Mesenchymal stem cell (in vitro differentiated cells and primary cell): ENCODE data around the gene PRR36.

Source experiments
- DNase-seq: peaks from one replicate; pipeline ENCODE4 v3.0.0-alpha.2; 2013
- H2AFZ ChIP-seq: one replicate; pipeline ENCODE4 v1.6.1; 2013; ENCODE audit warnings: low read depth, mild to moderate bottlenecking, control low read depth, inconsistent platforms, low read length, moderate library complexity
- H2AK5ac ChIP-seq: 2 replicates; pipeline ENCODE4 v1.6.1; 2013; ENCODE audit warnings: low read length, moderate library complexity, mild to moderate bottlenecking, inconsistent platforms; ENCODE audit not compliant: severe bottlenecking
- H2BK120ac ChIP-seq: one replicate; pipeline ENCODE4 v1.6.1; 2013; ENCODE audit warnings: low read depth, mild to moderate bottlenecking, inconsistent platforms, low read length, moderate library complexity
- H2BK12ac ChIP-seq, 2 experiments: one replicate each; pipeline ENCODE4 v1.6.1; 2013; ENCODE audit warnings: inconsistent platforms in 2 of 2, low read length in 2 of 2, mild to moderate bottlenecking in 2 of 2, moderate library complexity in 2 of 2, control low read depth in 1 of 2
- H2BK15ac ChIP-seq: one replicate; pipeline ENCODE4 v1.6.1; 2013; ENCODE audit warnings: mild to moderate bottlenecking, low read depth, inconsistent platforms; ENCODE audit not compliant: poor library complexity, severe bottlenecking
- H2BK5ac ChIP-seq: 2 replicates; pipeline ENCODE4 v1.6.1; 2013; ENCODE audit warnings: low read depth, mild to moderate bottlenecking, low read length, control low read depth, inconsistent platforms; ENCODE audit not compliant: poor library complexity, severe bottlenecking
- H3K14ac ChIP-seq, 2 experiments: one replicate each; pipeline ENCODE4 v1.6.1; 2013; ENCODE audit warnings: inconsistent platforms in 2 of 2, low read length in 2 of 2, control low read depth in 1 of 2, mild to moderate bottlenecking in 1 of 2, moderate library complexity in 1 of 2
- H3K18ac ChIP-seq, 2 experiments: one replicate each; pipeline ENCODE4 v1.6.1; 2013; ENCODE audit warnings: inconsistent platforms in 2 of 2, low read length in 2 of 2, control low read depth in 1 of 2, low read depth in 1 of 2, mild to moderate bottlenecking in 1 of 2
- H3K23ac ChIP-seq, 2 experiments: one replicate each; pipeline ENCODE4 v1.6.1; 2013; ENCODE audit warnings: inconsistent platforms in 2 of 2, low read length in 2 of 2, mild to moderate bottlenecking in 2 of 2, moderate library complexity in 2 of 2, control low read depth in 1 of 2
- H3K27ac ChIP-seq: 2 replicates; pipeline ENCODE4 v1.5.1; 2013; ENCODE audit warnings: mild to moderate bottlenecking, moderate library complexity, low read length, control low read depth, inconsistent platforms; ENCODE audit not compliant: poor library complexity, severe bottlenecking
- H3K27me3 ChIP-seq, 2 experiments: 2 replicates each; pipeline versions ENCODE4 v1.6.1 to v1.7.0; 2013; ENCODE audit warnings: low read length in 2 of 2, mild to moderate bottlenecking in 2 of 2, moderate library complexity in 2 of 2, control low read depth in 1 of 2, inconsistent platforms in 1 of 2; ENCODE audit not compliant: control insufficient read depth in 1 of 2, insufficient read depth in 1 of 2
- H3K36me3 ChIP-seq, 2 experiments: 2 replicates each; pipeline versions ENCODE4 v1.6.1 to v1.7.0; 2013; ENCODE audit warnings: low read length in 2 of 2, control low read depth in 1 of 2, inconsistent platforms in 1 of 2, low read depth in 1 of 2, mild to moderate bottlenecking in 1 of 2; ENCODE audit not compliant: insufficient read depth in 2 of 2, control insufficient read depth in 1 of 2
- H3K4ac ChIP-seq, 2 experiments: one replicate each; pipeline ENCODE4 v1.6.1; 2013; ENCODE audit warnings: inconsistent platforms in 2 of 2, low read length in 2 of 2, mild to moderate bottlenecking in 2 of 2, moderate library complexity in 2 of 2, control low read depth in 1 of 2, low read depth in 1 of 2
- H3K4me1 ChIP-seq: 2 replicates; pipeline ENCODE4 v1.6.1; 2013; ENCODE audit warnings: low read depth, low read length, control low read depth; ENCODE audit not compliant: control insufficient read depth, insufficient read depth
- H3K4me2 ChIP-seq: 2 replicates; pipeline ENCODE4 v1.6.1; 2013; ENCODE audit warnings: low read length, mild to moderate bottlenecking, inconsistent platforms; ENCODE audit not compliant: poor library complexity, severe bottlenecking
- H3K4me3 ChIP-seq, 2 experiments: 2 replicates each; pipeline versions ENCODE4 v1.5.1 to v1.7.0; 2013; ENCODE audit warnings: low read length in 2 of 2, mild to moderate bottlenecking in 2 of 2, control low read depth in 1 of 2, low read depth in 1 of 2; ENCODE audit not compliant: insufficient read depth in 1 of 2
- H3K79me1 ChIP-seq: replicated peaks from 2 replicates; pipeline ENCODE4 v1.6.1; 2013; ENCODE audit warnings: mild to moderate bottlenecking, control low read depth, low read length, inconsistent platforms; ENCODE audit not compliant: poor library complexity, severe bottlenecking
- H3K9ac ChIP-seq: 2 replicates; pipeline ENCODE4 v1.7.0; 2013; ENCODE audit warnings: mild to moderate bottlenecking, low read length, moderate library complexity
- H3K9me3 ChIP-seq: 2 replicates; pipeline ENCODE4 v1.7.0; 2013; ENCODE audit warnings: mild to moderate bottlenecking, low read length; ENCODE audit not compliant: control insufficient read depth
- H4K8ac ChIP-seq: one replicate; pipeline ENCODE4 v1.6.1; 2013; ENCODE audit warnings: inconsistent platforms, mild to moderate bottlenecking, low read length, moderate library complexity
- H4K91ac ChIP-seq: one replicate; pipeline ENCODE4 v1.6.1; 2013; ENCODE audit warnings: mild to moderate bottlenecking, low read length, inconsistent platforms
- WGBS: methylation state at CpG from one replicate; pipeline ENCODE4 v1.1.7; 2013; ENCODE audit warnings: mixed read lengths; 5-methylcytosine and 5-hydroxymethylcytosine counted together

Gene PRR36

GRCh38 chr19:7902796-7903243, 28.6 kb upstream of the PRR36 start:
- H2BK12ac ChIP-seq = peak overlapping the region in 1 of 2 experiments; percentile 11

GRCh38 chr19:7901337-7901736, 27.1 kb upstream of the PRR36 start:
- H3K4me3 ChIP-seq = no peak overlapping the region
- peaks cover 21 to 47% of the 10 kb centered on the region in 2 experiments for H3K36me3 ChIP-seq
- WGBS = 97% methylated on average over 7 of the region's 7 CpGs
- no peak overlapping the region for H3K27ac ChIP-seq
- H4K91ac ChIP-seq = no peak overlapping the region
- DNase-seq = no peak
- no peak overlapping the region for H2AK5ac ChIP-seq
- peaks cover 27% of the 10 kb centered on the region for H3K4me1 ChIP-seq
- no peak overlapping the region for H3K23ac ChIP-seq
- H3K79me1 ChIP-seq = peaks cover 30% of the 10 kb centered on the region
- no peak overlapping the region for H3K4ac ChIP-seq
- H3K4me2 ChIP-seq = no peak overlapping the region
- H2BK5ac ChIP-seq = no peak overlapping the region
- no peak overlapping the region for H3K9ac ChIP-seq
- no peak overlapping the region for H4K8ac ChIP-seq
- H3K9me3 ChIP-seq = no peaks in the 10 kb centered on the region
- no peak overlapping the region for H2AFZ ChIP-seq
- no peak overlapping the region for H2BK120ac ChIP-seq
- H3K27me3 ChIP-seq = no peaks in the 10 kb centered on the region
- no peak overlapping the region for H3K18ac ChIP-seq
- no peak overlapping the region for H3K14ac ChIP-seq
- no peak overlapping the region for H2BK12ac ChIP-seq
- no peak overlapping the region for H2BK15ac ChIP-seq

More at GRCh38 chr19:7902796-7903243, 28.6 kb upstream of the PRR36 start:
- peak overlapping the region; percentile 93 for H3K4me2 ChIP-seq
- peak overlapping the region; percentile 65 to 90 for H3K4me3 ChIP-seq
- H4K8ac ChIP-seq = peak overlapping the region; percentile 97
- H3K9me3 ChIP-seq = no peaks in the 10 kb centered on the region
- DNase-seq = no peak
- H2AK5ac ChIP-seq = peak overlapping the region; percentile 97
- H3K27ac ChIP-seq = peak overlapping the region; percentile 80
- no peaks in the 10 kb centered on the region for H3K27me3 ChIP-seq
- H3K79me1 ChIP-seq = peaks cover 38% of the 10 kb centered on the region
- peak overlapping the region; percentile 61 for H2BK120ac ChIP-seq
- H3K36me3 ChIP-seq = peaks cover 26 to 53% of the 10 kb centered on the region in 2 experiments
- peak overlapping the region in 1 of 2 experiments; percentile 93 for H3K14ac ChIP-seq
- H2BK15ac ChIP-seq = peak overlapping the region; percentile 84
- WGBS = 61% methylated on average over 20 of the region's 20 CpGs
- H3K4ac ChIP-seq = peak overlapping the region; percentile 92 to 94
- peak overlapping the region in 1 of 2 experiments; percentile 53 for H3K23ac ChIP-seq
- peak overlapping the region; percentile 92 for H3K9ac ChIP-seq
- peak overlapping the region; percentile 88 for H4K91ac ChIP-seq
- no peak overlapping the region for H2AFZ ChIP-seq
- H3K4me1 ChIP-seq = peaks cover 33% of the 10 kb centered on the region
- peak overlapping the region; percentile 46 for H2BK5ac ChIP-seq
- H3K18ac ChIP-seq = peak overlapping the region; percentile 97 to 99

GRCh38 chr19:7900931-7901330, 26.7 kb upstream of the PRR36 start:
- no peak overlapping the region for H3K23ac ChIP-seq
- no peak overlapping the region for H3K4me3 ChIP-seq
- peaks cover 28% of the 10 kb centered on the region for H3K79me1 ChIP-seq
- H2BK15ac ChIP-seq = no peak overlapping the region
- H2AK5ac ChIP-seq = no peak overlapping the region
- H2BK120ac ChIP-seq = no peak overlapping the region
- H3K14ac ChIP-seq = no peak overlapping the region
- peaks cover 23% of the 10 kb centered on the region for H3K4me1 ChIP-seq
- H3K27ac ChIP-seq = no peak overlapping the region
- no peak overlapping the region for H3K9ac ChIP-seq
- no peak overlapping the region for H3K18ac ChIP-seq
- no peaks in the 10 kb centered on the region for H3K27me3 ChIP-seq
- H4K8ac ChIP-seq = no peak overlapping the region
- peaks cover 19 to 43% of the 10 kb centered on the region in 2 experiments for H3K36me3 ChIP-seq
- H2AFZ ChIP-seq = no peak overlapping the region
- H2BK5ac ChIP-seq = no peak overlapping the region
- 82% methylated on average over 2 of the region's 3 CpGs for WGBS
- no peak overlapping the region for H3K4ac ChIP-seq
- no peak for DNase-seq
- H4K91ac ChIP-seq = no peak overlapping the region
- no peaks in the 10 kb centered on the region for H3K9me3 ChIP-seq
- H3K4me2 ChIP-seq = no peak overlapping the region
- no peak overlapping the region for H2BK12ac ChIP-seq

- H3K18ac ChIP-seq = no peak overlapping the region
- H3K23ac ChIP-seq = no peak overlapping the region
- no peak overlapping the region for H2AK5ac ChIP-seq
- no peaks in the 10 kb centered on the region for H3K9me3 ChIP-seq
- H3K4me3 ChIP-seq = no peak overlapping the region
- H3K36me3 ChIP-seq = peaks cover 19 to 40% of the 10 kb centered on the region in 2 experiments
- H3K9ac ChIP-seq = no peak overlapping the region
- H2BK5ac ChIP-seq = no peak overlapping the region
- no peak for DNase-seq
- H2BK15ac ChIP-seq = no peak overlapping the region
- H2BK120ac ChIP-seq = no peak overlapping the region
- H3K14ac ChIP-seq = no peak overlapping the region
- no peak overlapping the region for H3K27ac ChIP-seq
- peaks cover 27% of the 10 kb centered on the region for H3K79me1 ChIP-seq
- H2AFZ ChIP-seq = no peak overlapping the region
- no peaks in the 10 kb centered on the region for H3K27me3 ChIP-seq
- H4K8ac ChIP-seq = no peak overlapping the region
- H3K4me2 ChIP-seq = no peak overlapping the region
- H4K91ac ChIP-seq = no peak overlapping the region
- WGBS = 91% methylated on average over 21 of the region's 21 CpGs
- H3K4me1 ChIP-seq = peaks cover 21% of the 10 kb centered on the region
- no peak overlapping the region for H3K4ac ChIP-seq
- H2BK12ac ChIP-seq = no peak overlapping the region
These were observed 26.2 kb upstream of the PRR36 start for GRCh38 chr19:7900401-7900870.
